Measurements from ENCODE around the gene PHF2.

Gene PHF2

DNA sequence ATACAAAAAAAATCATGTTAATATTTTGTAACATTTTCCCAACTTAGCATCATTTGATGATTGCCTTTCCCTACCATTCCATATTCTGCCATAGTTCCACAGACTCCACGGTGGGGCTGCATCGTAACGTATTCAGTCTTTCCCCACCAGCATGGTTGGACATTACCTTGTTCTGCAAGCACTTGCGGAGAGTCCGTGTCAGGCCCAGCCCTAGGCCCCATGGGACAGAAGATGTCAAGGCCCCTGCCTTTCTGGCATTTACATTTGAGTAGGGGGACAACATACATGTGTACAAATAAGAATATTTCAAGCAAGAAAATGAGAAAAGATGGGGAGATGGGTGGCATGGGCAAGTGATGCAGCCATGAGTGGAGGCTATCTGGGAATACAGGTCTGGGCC, 8.2 kb upstream of the PHF2 start:
- no peak for DNase-seq (ENCODE audit: low read depth in 2 of 2)

- no peak for DNase-seq (ENCODE audit: low read depth in 2 of 2)
Measured at GRCh38 chr9:93569621-93570174, 6.7 kb upstream of the PHF2 start.

GRCh38 chr9:93572221-93572620, 4.2 kb upstream of the PHF2 start:
- no peak for DNase-seq (ENCODE audit: low read depth in 2 of 2)

DNA sequence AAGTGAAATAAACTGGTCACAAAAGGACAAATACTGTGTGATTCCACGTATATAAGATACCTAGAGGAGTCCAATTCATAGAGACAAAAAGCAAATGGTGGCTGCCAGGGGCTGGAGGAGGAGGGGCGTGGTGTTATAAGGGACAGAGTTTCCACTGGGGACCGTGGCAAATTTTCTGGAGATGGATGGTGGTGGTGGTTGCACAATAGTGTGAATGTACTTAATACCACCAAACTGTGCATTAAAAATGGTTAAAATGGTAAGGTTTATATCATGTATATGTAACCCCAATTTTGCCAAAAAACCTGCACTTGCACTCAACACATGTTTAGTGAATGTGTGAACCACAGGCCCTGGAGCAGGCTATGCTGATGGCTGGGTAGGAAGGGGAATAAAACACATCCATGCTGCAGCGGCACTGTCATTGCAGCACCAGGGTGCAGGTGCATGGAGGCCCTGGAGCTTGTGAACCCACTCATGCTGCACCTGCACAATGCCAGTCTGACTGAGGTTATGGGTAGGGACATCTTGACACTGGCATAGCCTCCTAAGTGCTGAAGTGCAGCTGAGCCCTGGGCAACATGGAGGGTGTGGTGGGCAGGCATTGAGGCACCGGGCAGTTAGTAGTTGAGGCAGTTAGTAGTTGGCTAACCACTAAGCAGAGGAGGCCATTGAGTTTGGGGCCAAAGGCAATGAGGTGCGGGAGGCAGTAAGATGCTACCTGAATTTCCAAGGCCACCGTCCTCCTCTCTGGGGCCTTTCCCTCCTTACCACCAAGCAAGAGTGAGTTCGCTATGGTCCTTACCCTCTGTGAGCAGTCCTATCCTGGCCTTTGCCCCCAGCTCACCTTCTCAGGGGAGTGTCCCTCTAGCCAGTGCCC, 3.5 kb upstream of the PHF2 start:
- DNase-seq (ENCODE audit: low read depth in 2 of 2): no peak

- no peak for DNase-seq (ENCODE audit: low read depth in 2 of 2)
Measured at GRCh38 chr9:93573516-93573828, 2.9 kb upstream of the PHF2 start.

GRCh38 chr9:93574091-93574899, 2.1 kb upstream of the PHF2 start:
- DNase-seq (ENCODE audit: low read depth in 2 of 2): no peak

- no peak for DNase-seq (ENCODE audit: low read depth in 2 of 2)
Measured at GRCh38 chr9:93574900-93575795, 1.2 kb upstream of the PHF2 start.

GRCh38 chr9:93575796-93576257, 557 bp upstream of the PHF2 start:
- no peak for DNase-seq (ENCODE audit: low read depth in 2 of 2)

GRCh38 chr9:93577078-93577974, 942 bp downstream of the PHF2 start:
- DNase-seq (ENCODE audit: low read depth in 2 of 2): no peak

DNA sequence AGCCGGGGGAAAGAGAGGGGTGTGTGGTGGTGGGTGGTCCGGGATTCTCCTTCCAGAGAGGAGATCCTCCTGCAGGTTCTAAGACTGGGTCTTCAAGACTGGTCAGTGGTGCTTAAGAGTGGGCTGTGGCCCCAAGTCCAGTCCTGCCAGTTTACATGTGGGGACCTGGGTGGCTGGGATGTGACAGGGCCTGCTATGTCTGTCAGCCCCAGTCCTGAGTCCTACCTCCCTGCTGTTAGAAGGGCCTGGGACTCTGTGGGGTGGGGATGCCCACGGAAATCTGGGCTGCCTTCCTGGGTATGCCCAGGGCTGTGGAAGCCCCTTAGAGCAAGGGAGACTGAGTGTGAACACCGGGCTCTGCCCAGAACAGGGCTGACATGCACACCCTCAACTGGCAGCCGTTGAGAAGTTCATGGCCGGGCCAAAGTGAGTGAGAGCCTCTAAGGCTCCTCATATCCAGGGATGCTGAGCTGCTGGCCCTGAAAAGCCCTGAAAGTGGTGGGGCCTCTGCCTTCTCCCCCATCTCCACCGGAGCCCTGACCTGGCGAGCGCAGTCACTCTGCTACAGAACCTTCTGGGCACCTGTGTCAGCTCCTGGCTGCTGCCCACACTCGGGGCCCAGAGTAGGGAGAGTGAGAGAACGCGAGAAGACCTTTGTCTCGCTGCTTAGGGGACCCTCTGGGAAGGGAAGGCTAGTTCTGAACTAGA, 1.7 kb downstream of the PHF2 start:
- DNase-seq (ENCODE audit: low read depth in 2 of 2): no peak

DNA sequence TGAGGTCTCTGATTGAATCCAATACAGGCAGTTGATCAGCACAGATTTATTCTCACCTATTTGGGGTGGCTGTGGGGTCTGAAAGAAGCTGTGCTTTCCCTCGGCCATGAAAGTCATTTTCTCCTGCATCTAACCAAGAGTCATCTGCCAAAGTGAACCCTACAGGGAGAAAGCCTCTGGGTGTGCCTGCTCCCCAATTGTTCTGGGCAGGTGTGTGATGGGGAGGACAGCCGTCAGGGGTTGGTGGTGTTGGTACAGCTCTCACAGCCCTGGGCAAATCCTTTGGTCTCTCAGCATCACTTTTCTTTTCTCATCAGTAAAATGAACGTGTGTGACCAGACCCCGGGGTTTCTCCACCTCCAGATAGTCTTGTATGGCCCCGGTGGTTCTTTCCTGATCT, 2.5 kb downstream of the PHF2 start:
- no peak for DNase-seq (ENCODE audit: low read depth in 2 of 2)

- no peak for DNase-seq (ENCODE audit: low read depth in 2 of 2)
Measured at GRCh38 chr9:93579711-93580516, 3.5 kb downstream of the PHF2 start.

- no peak for DNase-seq (ENCODE audit: low read depth in 2 of 2)
Measured at GRCh38 chr9:93580654-93581380, 4.4 kb downstream of the PHF2 start.

- DNase-seq (ENCODE audit: low read depth in 2 of 2): no peak
Measured at GRCh38 chr9:93582115-93582514, 5.7 kb downstream of the PHF2 start.

GRCh38 chr9:93582550-93582949, 6.2 kb downstream of the PHF2 start:
- no peak for DNase-seq (ENCODE audit: low read depth in 2 of 2)

- no peak for DNase-seq (ENCODE audit: low read depth in 2 of 2)
Measured at GRCh38 chr9:93585259-93585658, 8.9 kb downstream of the PHF2 start.

GRCh38 chr9:93585695-93586094, 9.3 kb downstream of the PHF2 start:
- no peak for DNase-seq (ENCODE audit: low read depth in 2 of 2)

DNA sequence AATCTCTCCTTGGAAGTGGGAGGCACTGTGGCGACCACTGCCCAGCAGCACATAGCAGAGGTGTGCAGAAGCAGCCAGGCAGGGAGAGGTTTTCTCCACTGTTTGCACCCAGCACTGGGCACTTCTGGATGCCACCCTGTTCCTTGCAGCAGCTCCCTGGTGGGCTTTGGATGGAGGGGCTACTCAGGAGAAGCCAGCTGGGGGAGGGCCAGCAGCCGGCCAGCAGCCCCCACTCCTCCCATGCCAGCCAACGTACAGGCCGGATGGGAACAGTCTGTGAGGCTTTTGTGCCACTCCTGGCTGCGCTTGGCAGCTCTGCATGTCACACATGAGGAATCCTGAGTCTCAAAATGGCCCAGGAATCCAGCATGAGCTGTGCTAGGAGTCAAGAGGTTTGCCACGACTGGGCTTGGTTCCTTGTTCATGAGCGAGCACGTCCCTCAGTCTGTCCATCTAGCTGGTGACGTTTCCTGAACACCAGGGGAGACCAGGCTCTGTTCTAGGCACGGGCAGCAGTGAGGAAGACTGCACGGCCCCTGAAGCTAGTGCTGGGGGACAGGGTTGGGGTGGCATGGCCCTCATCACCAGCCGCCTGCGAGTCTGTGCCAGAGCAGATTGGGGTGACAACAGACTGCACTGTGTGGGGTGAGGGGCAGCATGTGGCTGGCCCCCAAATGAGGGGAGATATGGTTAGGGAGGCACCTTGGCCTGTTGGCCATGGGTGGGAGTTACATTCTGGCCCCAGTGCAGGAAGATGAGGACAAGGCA, 10.1 kb downstream of the PHF2 start:
- DNase-seq (ENCODE audit: low read depth in 2 of 2): no peak

All from fibroblast of skin of left quadriceps (primary cell).